Measurements from ENCODE around the gene NEK1.

NEK1 gene

DNA sequence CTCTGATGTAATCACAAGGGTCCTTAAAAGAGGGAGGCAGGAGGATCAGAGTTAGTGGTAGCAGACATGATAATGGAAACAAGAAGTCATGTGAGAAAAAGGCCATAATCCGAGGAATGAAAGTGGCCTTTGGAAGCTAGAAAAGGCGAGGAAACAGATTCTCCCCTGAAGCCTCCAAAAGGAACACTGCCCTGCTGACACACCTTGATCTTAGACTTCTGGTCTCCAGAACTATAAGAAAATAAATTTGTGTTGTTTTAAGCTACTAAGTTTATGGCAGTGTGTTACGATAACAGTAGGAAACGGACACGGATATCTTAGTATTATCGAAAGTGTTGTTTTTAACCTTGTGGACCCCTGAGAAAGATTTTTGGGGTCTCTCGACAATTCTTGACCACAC lies 32.4 kb upstream of the NEK1 start:
- TF ChIP-seq POLR2AphosphoS5 (IDR thresholded peaks at IDR 0.05; ENCODE audit: low read depth, low read length) (no peak), FOXP2 (optimal IDR thresholded peaks at IDR 0.05; ENCODE audit: borderline replicate concordance, extremely low read depth, extremely low read length, insufficient read depth) (no peak), TAF1 (IDR thresholded peaks at IDR 0.05; ENCODE audit: borderline replicate concordance, insufficient read depth, low read length) (no peak)

DNA sequence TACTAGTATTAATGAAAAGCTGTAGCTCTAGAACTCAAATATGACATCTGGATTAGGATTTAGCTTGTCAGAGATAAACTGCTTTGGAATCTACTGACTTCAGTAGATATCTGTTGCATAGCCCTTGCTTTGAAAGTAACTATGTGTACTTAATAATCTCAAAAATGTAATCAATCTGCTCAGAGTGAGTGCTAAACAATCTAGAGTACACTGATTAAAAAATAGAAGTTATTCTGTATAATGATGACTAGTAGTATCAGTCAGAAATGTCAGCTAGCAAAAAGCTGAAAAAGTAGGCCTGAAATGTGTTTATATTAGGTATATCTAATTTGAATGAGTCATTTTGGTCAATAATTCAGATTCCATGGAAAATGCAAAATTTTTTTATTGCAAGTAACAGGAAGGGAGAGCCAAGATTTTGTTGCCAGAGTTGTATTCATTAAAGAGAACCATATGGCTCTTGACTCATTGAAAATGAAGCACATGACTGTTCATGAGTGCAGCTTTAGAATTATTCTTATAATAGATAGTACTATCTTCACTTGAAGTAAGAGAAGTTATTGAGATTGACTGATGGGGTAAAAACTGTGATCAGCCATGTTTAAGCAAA lies 28.0 kb upstream of the NEK1 start:
- TF ChIP-seq, protein P1, sequence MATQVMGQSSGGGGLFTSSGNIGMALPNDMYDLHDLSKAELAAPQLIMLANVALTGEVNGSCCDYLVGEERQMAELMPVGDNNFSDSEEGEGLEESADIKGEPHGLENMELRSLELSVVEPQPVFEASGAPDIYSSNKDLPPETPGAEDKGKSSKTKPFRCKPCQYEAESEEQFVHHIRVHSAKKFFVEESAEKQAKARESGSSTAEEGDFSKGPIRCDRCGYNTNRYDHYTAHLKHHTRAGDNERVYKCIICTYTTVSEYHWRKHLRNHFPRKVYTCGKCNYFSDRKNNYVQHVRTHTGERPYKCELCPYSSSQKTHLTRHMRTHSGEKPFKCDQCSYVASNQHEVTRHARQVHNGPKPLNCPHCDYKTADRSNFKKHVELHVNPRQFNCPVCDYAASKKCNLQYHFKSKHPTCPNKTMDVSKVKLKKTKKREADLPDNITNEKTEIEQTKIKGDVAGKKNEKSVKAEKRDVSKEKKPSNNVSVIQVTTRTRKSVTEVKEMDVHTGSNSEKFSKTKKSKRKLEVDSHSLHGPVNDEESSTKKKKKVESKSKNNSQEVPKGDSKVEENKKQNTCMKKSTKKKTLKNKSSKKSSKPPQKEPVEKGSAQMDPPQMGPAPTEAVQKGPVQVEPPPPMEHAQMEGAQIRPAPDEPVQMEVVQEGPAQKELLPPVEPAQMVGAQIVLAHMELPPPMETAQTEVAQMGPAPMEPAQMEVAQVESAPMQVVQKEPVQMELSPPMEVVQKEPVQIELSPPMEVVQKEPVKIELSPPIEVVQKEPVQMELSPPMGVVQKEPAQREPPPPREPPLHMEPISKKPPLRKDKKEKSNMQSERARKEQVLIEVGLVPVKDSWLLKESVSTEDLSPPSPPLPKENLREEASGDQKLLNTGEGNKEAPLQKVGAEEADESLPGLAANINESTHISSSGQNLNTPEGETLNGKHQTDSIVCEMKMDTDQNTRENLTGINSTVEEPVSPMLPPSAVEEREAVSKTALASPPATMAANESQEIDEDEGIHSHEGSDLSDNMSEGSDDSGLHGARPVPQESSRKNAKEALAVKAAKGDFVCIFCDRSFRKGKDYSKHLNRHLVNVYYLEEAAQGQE (IDR thresholded peaks at IDR 0.05; ENCODE audit: insufficient read depth in 1 of 2, low read depth in 2 of 2, low read length in 2 of 2) = no peak
- TF ChIP-seq POLR2AphosphoS5 (IDR thresholded peaks at IDR 0.05; ENCODE audit: low read depth, low read length) = no peak
- no peak for TF ChIP-seq FOXP2 (optimal IDR thresholded peaks at IDR 0.05; ENCODE audit: borderline replicate concordance, extremely low read depth, extremely low read length, insufficient read depth)
- no peak for TF ChIP-seq TAF1 (IDR thresholded peaks at IDR 0.05; ENCODE audit: borderline replicate concordance, insufficient read depth, low read length)
- TF ChIP-seq SIN3A (IDR thresholded peaks at IDR 0.05; ENCODE audit: borderline replicate concordance, insufficient read depth, low read length) = no peak

DNA sequence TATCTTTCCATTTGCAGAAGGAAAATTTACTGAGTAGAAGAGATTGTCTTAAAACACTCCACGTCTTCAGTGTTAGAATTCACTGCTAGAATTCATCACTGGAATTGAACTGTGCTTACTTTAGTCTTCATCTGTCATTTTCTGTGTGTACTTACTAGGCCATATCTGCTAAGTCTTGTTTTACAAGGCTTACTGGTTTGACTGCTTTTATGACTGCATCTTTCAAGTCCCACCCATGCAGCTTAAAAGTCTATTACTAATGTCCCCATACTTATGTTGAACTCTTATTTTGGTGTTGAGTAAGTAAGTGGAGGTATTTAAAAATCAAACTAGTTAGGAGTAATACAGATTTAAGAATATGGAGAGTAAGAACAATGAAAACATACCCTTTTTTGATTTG lies 22.6 kb upstream of the NEK1 start:
- TF ChIP-seq FOXP2 (optimal IDR thresholded peaks at IDR 0.05; ENCODE audit: borderline replicate concordance, extremely low read depth, extremely low read length, insufficient read depth) (no peak), SIN3A (IDR thresholded peaks at IDR 0.05; ENCODE audit: borderline replicate concordance, insufficient read depth, low read length) (no peak), POLR2AphosphoS5 (IDR thresholded peaks at IDR 0.05; ENCODE audit: low read depth, low read length) (no peak), TAF1 (IDR thresholded peaks at IDR 0.05; ENCODE audit: borderline replicate concordance, insufficient read depth, low read length) (no peak)
- TF ChIP-seq, protein P1 (IDR thresholded peaks at IDR 0.05; ENCODE audit: insufficient read depth in 1 of 2, low read depth in 2 of 2, low read length in 2 of 2) = no peak

DNA sequence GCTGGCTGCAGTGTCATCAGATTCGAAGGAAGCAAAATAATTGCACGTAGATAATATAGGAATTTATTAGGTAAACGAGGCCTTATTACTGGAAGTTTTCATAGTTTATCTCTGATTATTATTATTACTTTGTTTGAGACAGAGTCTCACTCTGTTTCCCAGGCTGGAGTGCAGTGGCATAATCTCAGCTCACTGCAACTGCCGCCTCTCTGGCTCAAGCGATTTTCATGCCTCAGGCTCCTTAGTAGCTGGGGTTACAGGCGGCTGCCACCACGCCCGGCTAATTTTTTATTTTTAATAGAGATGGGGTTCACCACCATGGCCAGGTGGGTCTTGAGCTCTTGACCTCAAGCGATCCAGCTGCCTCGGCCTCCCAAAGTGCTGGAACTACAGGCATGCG lies 20.5 kb upstream of the NEK1 start:
- no peak for TF ChIP-seq SIN3A (IDR thresholded peaks at IDR 0.05; ENCODE audit: borderline replicate concordance, insufficient read depth, low read length)
- no peak for TF ChIP-seq TAF1 (IDR thresholded peaks at IDR 0.05; ENCODE audit: borderline replicate concordance, insufficient read depth, low read length)
- no peak for TF ChIP-seq POLR2AphosphoS5 (IDR thresholded peaks at IDR 0.05; ENCODE audit: low read depth, low read length)
- TF ChIP-seq, protein P1 (IDR thresholded peaks at IDR 0.05; ENCODE audit: insufficient read depth in 1 of 2, low read depth in 2 of 2, low read length in 2 of 2) = no peak
- no peak for TF ChIP-seq FOXP2 (optimal IDR thresholded peaks at IDR 0.05; ENCODE audit: borderline replicate concordance, extremely low read depth, extremely low read length, insufficient read depth)

DNA sequence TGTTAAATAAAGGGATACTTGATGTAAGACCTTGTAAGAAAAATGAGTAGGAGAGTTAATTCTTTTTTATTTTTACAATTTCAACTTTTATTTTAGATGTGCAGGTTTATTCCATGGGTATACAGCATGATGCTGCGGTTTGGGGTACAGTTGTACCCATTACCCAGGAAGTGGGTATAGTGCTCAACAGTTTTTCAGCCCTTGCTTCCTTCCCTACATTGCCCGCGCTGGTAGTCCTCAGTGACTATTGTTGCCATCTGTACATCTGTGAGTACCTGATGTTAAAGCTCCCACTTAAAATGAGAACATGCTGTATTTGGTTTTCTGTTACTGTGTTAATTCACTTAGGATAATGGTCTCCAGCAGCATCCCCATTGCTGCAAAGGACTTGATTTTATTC lies 17.7 kb upstream of the NEK1 start:
- TF ChIP-seq, protein P1 (IDR thresholded peaks at IDR 0.05; ENCODE audit: insufficient read depth in 1 of 2, low read depth in 2 of 2, low read length in 2 of 2) = no peak
- no peak for TF ChIP-seq FOXP2 (optimal IDR thresholded peaks at IDR 0.05; ENCODE audit: borderline replicate concordance, extremely low read depth, extremely low read length, insufficient read depth)
- TF ChIP-seq TAF1 (IDR thresholded peaks at IDR 0.05; ENCODE audit: borderline replicate concordance, insufficient read depth, low read length) = no peak
- TF ChIP-seq POLR2AphosphoS5 (IDR thresholded peaks at IDR 0.05; ENCODE audit: low read depth, low read length) = no peak
- no peak for TF ChIP-seq SIN3A (IDR thresholded peaks at IDR 0.05; ENCODE audit: borderline replicate concordance, insufficient read depth, low read length)

Measured in PFSK-1 (cell line).